ENCODE results near the gene FCER2.

- TF ChIP-seq CTCF (conservative IDR thresholded peaks at IDR 0.05; ENCODE audit: low read depth, low read length) (no peak), EZH2 (IDR thresholded peaks at IDR 0.05; ENCODE audit: low read length, unreplicated experiment) (no peak)
These were observed 53.5 kb downstream of the FCER2 start for GRCh38 chr19:7648265-7649014.

All from PC-3 (cell line).